ENCODE results near the gene MPHOSPH9.

GRCh38 chr12:123108682-123109066 is 124.3 kb downstream of the MPHOSPH9 start:
- TF ChIP-seq EP300 (IDR thresholded peaks at IDR 0.05; ENCODE audit: borderline replicate concordance) (no peak), MAX (IDR thresholded peaks at IDR 0.05) (no peak), CEBPB (IDR thresholded peaks at IDR 0.05) (no peak), CREB1 (IDR thresholded peaks at IDR 0.05; ENCODE audit: low read depth) (no peak), TAF1 (IDR thresholded peaks at IDR 0.05; ENCODE audit: low read depth) (no peak), RAD21 (IDR thresholded peaks at IDR 0.05; ENCODE audit: low read depth) (no peak), NFIC (IDR thresholded peaks at IDR 0.05) (no peak), YY1 (IDR thresholded peaks at IDR 0.05; ENCODE audit: low read depth) (no peak), ZBTB7A (IDR thresholded peaks at IDR 0.05; ENCODE audit: low read depth) (no peak)
- TF ChIP-seq, protein P1, sequence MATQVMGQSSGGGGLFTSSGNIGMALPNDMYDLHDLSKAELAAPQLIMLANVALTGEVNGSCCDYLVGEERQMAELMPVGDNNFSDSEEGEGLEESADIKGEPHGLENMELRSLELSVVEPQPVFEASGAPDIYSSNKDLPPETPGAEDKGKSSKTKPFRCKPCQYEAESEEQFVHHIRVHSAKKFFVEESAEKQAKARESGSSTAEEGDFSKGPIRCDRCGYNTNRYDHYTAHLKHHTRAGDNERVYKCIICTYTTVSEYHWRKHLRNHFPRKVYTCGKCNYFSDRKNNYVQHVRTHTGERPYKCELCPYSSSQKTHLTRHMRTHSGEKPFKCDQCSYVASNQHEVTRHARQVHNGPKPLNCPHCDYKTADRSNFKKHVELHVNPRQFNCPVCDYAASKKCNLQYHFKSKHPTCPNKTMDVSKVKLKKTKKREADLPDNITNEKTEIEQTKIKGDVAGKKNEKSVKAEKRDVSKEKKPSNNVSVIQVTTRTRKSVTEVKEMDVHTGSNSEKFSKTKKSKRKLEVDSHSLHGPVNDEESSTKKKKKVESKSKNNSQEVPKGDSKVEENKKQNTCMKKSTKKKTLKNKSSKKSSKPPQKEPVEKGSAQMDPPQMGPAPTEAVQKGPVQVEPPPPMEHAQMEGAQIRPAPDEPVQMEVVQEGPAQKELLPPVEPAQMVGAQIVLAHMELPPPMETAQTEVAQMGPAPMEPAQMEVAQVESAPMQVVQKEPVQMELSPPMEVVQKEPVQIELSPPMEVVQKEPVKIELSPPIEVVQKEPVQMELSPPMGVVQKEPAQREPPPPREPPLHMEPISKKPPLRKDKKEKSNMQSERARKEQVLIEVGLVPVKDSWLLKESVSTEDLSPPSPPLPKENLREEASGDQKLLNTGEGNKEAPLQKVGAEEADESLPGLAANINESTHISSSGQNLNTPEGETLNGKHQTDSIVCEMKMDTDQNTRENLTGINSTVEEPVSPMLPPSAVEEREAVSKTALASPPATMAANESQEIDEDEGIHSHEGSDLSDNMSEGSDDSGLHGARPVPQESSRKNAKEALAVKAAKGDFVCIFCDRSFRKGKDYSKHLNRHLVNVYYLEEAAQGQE (IDR thresholded peaks at IDR 0.05; ENCODE audit: low read depth) = no peak
